Peyer's patch (tissue), 4 donors: ENCODE measurements around the gene TMEM132E.

Experiments used
- CTCF ChIP-seq, 6 experiments: fragments of 450-650 bp in 4 of 6; fragments of 200-600 bp in 2 of 6; sonication (generic) in 1 of 6; IDR thresholded peaks; one replicate each; pipeline ENCODE4 v1.5.1; 2017 to 2019; ENCODE audit warnings: antibody characterized with exemption in 6 of 6, mild to moderate bottlenecking in 3 of 6, moderate library complexity in 1 of 6
- POLR2A ChIP-seq, 2 donors: fragments of 450-650 bp; IDR thresholded peaks; one replicate each; pipeline ENCODE4 v1.5.1; 2017; ENCODE audit warnings: antibody characterized with exemption in 2 of 2, mild to moderate bottlenecking in 2 of 2, moderate library complexity in 2 of 2

GRCh38 chr17:34603974-34604373 lies 24.6 kb downstream of the TMEM132E start:
- TF ChIP-seq CTCF (IDR thresholded peaks at IDR 0.05) = no peak
- no peak for TF ChIP-seq POLR2A (IDR thresholded peaks at IDR 0.05)
